ENCODE data around the gene SPRED2. TPM values are rescaled to one million over a fixed set of nuclear protein-coding genes. Genes with fewer than 3 reads are reported as not detected.

SPRED2 gene
- total RNA-seq, 4 donors from 2014 or later: 13.7 to 25.3 (median 17.8) TPM

GRCh38 chr2:65358678-65359400 lies 73.6 kb downstream of the SPRED2 start:
- TF ChIP-seq CTCF (IDR thresholded peaks at IDR 0.05; ENCODE audit: low read depth): no peak

DNA sequence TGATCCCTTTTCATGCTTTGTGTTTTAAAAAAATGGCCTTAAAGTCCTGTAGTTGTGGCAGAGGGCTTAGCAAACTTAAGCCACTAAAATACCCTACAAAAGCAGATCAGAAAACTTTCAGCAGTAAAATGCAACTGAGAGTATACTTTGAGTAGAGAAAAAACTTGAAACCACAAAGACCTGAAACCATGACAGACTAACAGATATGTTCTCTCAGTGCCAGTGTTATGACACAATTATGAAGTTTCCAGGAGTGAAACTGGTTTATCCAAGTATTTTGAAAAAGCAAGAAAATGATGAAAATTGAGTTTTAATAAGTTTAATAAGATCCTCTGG lies 74.5 kb downstream of the SPRED2 start:
- no peak for TF ChIP-seq CTCF (IDR thresholded peaks at IDR 0.05; ENCODE audit: low read depth)

DNA sequence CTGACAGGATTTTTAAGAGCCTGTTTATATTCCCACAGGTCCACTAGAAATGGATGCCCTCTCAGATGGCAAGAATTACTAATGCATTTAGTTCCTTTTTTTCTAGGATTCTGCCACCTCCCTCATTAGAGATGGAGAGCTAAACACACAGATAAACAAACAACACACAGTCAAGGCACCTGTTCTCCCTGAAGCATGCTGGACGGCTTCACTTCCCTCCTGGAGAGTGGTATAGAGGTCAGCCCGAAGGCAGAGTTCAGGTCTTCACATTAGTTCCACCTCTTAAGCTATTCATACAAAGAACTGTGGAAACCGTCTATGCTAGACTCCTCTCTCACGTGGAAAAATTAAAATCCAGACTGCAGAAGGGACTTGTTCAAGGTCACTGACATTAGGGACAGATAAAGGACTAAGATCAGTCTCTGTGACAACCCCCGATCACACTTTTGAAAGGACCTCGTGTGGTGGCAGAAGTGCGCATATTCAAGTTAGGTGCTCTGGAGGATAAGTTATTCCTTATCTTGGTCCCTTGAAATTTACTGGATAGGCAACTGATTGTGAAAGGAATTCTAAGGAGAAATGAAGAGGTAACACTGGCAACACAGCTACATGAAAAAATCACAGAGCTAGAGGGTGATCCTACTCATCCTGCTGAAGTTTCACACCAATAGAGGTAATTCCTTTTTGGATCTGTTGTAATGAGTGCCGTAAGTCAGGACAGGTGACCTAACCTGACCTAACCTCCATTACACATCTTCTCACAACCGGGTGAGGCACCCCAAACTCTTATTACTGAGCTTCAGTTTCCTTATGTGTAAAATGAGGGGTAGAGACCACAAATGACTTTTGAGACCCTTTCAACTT lies 75.1 kb downstream of the SPRED2 start:
- TF ChIP-seq CTCF (IDR thresholded peaks at IDR 0.05; ENCODE audit: low read depth): no peak

DNA sequence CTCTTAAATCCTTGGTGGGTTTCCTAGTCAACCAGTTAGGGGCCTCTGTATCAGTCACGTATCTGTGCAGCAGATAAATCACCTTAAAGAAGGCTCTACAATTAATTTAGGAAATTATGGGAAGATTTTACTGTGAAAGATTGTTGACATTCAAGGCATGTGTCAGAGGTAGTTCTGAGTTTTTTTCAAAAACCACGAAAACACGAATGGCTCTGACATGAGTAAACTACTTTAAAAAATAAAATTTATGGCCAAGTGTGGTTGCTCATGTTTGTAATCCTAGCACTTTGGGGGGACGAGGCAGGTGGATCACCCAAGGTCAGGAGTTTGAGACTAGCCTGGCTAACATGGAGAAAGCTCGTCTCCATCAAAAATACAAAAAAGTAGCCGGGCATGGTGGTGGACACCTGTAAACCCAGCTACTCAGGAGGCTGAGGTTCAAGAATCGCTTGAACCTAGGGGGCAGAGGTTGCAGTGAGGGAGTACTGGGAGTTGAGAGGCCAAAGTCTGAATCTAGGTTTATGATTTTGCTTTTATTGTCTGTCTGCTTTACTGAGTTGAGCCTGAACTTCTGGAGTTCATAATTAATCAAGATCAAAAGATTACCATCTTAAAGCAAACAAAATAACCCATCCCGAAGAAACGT lies 77.1 kb downstream of the SPRED2 start:
- TF ChIP-seq CTCF (IDR thresholded peaks at IDR 0.05; ENCODE audit: low read depth): no peak

GRCh38 chr2:65354773-65355172 lies 77.6 kb downstream of the SPRED2 start:
- no peak for TF ChIP-seq CTCF (IDR thresholded peaks at IDR 0.05; ENCODE audit: low read depth)

DNA sequence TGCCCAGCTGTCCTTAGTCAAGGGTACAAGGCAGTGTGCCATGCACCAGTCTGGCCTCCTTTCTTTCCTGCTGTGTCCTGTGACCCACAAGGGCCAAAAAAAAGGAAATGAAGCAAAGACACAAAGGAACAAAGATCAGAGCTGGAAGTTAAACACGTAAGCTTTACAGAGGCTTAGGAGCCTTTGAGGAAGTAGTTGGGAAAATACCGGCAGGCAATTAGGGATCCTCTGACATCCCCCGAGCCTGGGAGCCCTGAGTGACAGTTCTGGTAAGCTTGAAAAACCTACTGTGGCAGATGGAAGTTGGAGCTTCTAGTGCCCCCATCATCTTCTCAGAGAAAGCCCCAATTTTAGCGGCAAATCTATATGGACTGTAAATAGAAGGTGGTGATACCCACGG lies 78.5 kb downstream of the SPRED2 start:
- TF ChIP-seq CTCF (IDR thresholded peaks at IDR 0.05; ENCODE audit: low read depth): no peak

DNA sequence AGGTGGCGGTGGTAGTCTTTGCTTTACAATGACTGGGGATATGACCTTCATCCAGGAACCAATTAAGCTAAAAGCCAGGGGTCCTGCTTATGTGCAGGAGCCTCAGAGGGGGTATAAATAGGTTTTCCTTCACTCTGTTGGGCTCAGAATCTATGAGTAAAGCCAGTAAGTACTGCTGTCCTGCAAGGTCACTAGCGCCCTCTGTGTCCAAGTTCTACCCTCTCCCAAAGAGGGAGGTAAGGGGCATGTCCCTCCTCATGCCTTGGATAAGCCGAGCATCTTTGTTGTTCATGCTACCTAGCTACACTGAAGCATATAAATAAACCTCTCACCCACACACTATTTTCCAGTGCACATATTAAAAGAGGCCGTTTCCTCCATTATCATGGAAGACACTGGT lies 79.4 kb downstream of the SPRED2 start:
- no peak for TF ChIP-seq CTCF (IDR thresholded peaks at IDR 0.05; ENCODE audit: low read depth)

All from subcutaneous adipose tissue (tissue), 4 donors.